Choroid plexus epithelial cell (primary cell): ENCODE measurements around the gene OLFM3.

ENCODE experiments used
- DNase-seq: peaks from one replicate; pipeline ENCODE4 v3.0.0-alpha.2; 2010; ENCODE audit warnings: low read depth
- H3K4me3 ChIP-seq: 2 replicates; pipeline ENCODE4 v1.5.1; 2011; ENCODE audit warnings: low read depth, mild to moderate bottlenecking, control low read depth, low read length, moderate library complexity
- CTCF ChIP-seq: conservative IDR thresholded peaks from 2 replicates; pipeline ENCODE4 v1.5.1; 2011; ENCODE audit warnings: low read depth, mild to moderate bottlenecking, control low read depth, inconsistent platforms, low read length, moderate library complexity

Gene OLFM3

GRCh38 chr1:101873672-101874071 lies 123.1 kb downstream of the OLFM3 start:
- no peak overlapping the region for H3K4me3 ChIP-seq
- no peak for DNase-seq
- TF ChIP-seq CTCF, result no peak

GRCh38 chr1:101859941-101860340 lies 136.8 kb downstream of the OLFM3 start:
- no peak for DNase-seq
- no peak for TF ChIP-seq CTCF
- H3K4me3 ChIP-seq, result no peak overlapping the region

DNA sequence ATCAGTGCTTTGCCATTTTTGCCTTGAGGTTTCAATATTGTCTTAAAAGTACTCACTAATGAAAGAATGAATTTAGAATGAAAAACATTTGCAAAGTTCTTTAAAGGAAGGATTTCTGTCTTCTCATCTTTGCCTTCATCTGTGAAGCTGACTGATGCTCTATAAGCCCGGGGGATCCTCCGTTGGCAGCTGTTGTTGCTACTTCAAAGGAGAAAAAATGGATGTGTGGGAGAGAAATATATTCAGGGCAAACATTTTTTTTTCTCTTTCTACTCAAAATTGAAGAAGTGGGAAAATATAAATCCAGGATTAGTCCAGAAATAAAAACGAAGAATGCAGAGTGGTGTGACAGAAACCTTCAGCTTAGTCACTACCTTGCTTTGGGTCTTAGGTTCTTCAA lies 142.5 kb downstream of the OLFM3 start:
- DNase-seq, result no peak
- no peak overlapping the region for H3K4me3 ChIP-seq
- TF ChIP-seq CTCF, result no peak

DNA sequence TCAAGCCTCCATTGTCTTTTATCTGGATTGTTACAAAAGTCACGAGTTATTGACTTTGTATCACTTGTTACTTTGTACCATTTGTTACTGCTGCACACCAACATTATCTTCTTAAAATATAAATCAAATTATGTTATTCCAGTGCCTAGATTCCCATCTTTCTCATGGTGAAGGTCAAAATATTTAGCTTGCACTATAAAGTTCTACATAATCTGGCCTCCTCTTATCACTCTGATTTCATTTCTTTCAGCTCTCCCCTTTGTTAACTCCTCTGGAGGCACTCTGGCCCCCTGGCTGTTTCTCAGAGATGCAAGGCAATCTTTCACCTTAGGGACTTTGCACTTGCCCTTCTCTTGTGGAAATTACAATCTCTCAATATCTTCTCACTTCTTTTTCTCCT lies 143.8 kb downstream of the OLFM3 start:
- no peak for DNase-seq
- no peak for TF ChIP-seq CTCF

GRCh38 chr1:101849356-101849755 lies 147.4 kb downstream of the OLFM3 start:
- no peak for DNase-seq
- TF ChIP-seq CTCF, result no peak
- H3K4me3 ChIP-seq, result no peak overlapping the region

More for the DNA sequence above, 143.8 kb downstream of the OLFM3 start:
- H3K4me3 ChIP-seq, result no peak overlapping the region

DNA sequence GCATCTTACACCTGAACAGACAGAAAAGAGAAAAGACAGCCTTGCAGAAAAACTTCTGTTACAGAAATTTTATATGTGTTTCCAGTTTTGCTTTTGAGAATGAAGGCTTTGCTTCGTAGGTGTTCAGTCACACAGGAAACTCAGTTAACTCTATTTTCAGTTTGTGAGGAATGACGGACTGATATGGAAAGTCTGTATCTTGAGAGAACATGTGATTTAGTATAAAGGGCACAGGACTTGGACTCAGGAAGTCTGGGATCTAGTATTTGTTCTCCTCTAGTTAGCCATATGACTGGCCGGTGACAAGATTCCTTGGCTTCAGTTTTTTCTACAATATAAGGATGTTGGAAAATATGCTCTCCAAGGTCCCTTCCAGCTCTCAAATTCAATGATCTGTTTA lies 149.1 kb downstream of the OLFM3 start:
- H3K4me3 ChIP-seq, result no peak overlapping the region
- DNase-seq, result no peak
- no peak for TF ChIP-seq CTCF

GRCh38 chr1:101846820-101847219 lies 149.9 kb downstream of the OLFM3 start:
- no peak for TF ChIP-seq CTCF
- no peak overlapping the region for H3K4me3 ChIP-seq
- DNase-seq, result no peak
